ENCODE data around the gene UNC13B. TPM values are rescaled to one million over a fixed set of nuclear protein-coding genes. Genes with fewer than 3 reads are reported as not detected.
"Not testable (repeated sequence)": the region's sequence is repeated elsewhere in the genome, so short reads cannot be mapped to it uniquely, and the experiment has no call there.

Gene UNC13B
- total RNA-seq, 1 donor = 25.3 TPM

- Histone ChIP-seq H3K27ac (ENCODE audit: low read depth, low read length) (no peak overlapping the region), H3K9me3 (ENCODE audit: low read depth, low read length) (no peaks in the 10 kb centered on the region), H3K27me3 (ENCODE audit: insufficient read depth, low read length) (no peaks in the 10 kb centered on the region), H3K79me2 (ENCODE audit: insufficient read depth, low read length) (peaks cover 14% of the 10 kb centered on the region), H3K4me2 (ENCODE audit: insufficient read depth, low read length) (no peak overlapping the region), H3K36me3 (ENCODE audit: insufficient read depth, low read length) (no peaks in the 10 kb centered on the region), H2AFZ (ENCODE audit: low read length) (no peak overlapping the region), H3K4me1 (ENCODE audit: insufficient read depth, low read length) (peaks cover 18% of the 10 kb centered on the region), H3K4me3 (ENCODE audit: insufficient read depth, low read length) (no peak overlapping the region), H4K20me1 (ENCODE audit: insufficient read depth, low read length) (no peaks in the 10 kb centered on the region)
- no peak for TF ChIP-seq CTCF (IDR thresholded peaks at IDR 0.05; ENCODE audit: extremely low read depth, low read depth, low read length)
- no peak for DNase-seq (ENCODE audit: insufficient read length, low spot score, missing footprints)
These were observed 1.6 kb downstream of the UNC13B start for GRCh38 chr9:35163413-35163812.

- Histone ChIP-seq H3K4me1 (ENCODE audit: insufficient read depth, low read length) (peaks cover 18% of the 10 kb centered on the region), H3K79me2 (ENCODE audit: insufficient read depth, low read length) (peaks cover 14% of the 10 kb centered on the region), H3K27ac (ENCODE audit: low read depth, low read length) (no peak overlapping the region), H3K4me2 (ENCODE audit: insufficient read depth, low read length) (peak overlapping the region; percentile 6), H3K4me3 (ENCODE audit: insufficient read depth, low read length) (no peak overlapping the region), H3K9me3 (ENCODE audit: low read depth, low read length) (no peaks in the 10 kb centered on the region), H3K27me3 (ENCODE audit: insufficient read depth, low read length) (no peaks in the 10 kb centered on the region), H3K36me3 (ENCODE audit: insufficient read depth, low read length) (no peaks in the 10 kb centered on the region), H4K20me1 (ENCODE audit: insufficient read depth, low read length) (no peaks in the 10 kb centered on the region), H2AFZ (ENCODE audit: low read length) (peak overlapping the region; percentile 27)
- no peak for TF ChIP-seq CTCF (IDR thresholded peaks at IDR 0.05; ENCODE audit: extremely low read depth, low read depth, low read length)
- DNase-seq (ENCODE audit: insufficient read length, low spot score, missing footprints) = peak; percentile 88
These were observed 2.9 kb downstream of the UNC13B start for GRCh38 chr9:35164711-35165110.

GRCh38 chr9:35167429-35167828 lies 5.6 kb downstream of the UNC13B start:
- not testable (repeated sequence) for H3K9me3 ChIP-seq (ENCODE audit: low read depth, low read length); H3K27ac ChIP-seq (ENCODE audit: low read depth, low read length); H3K36me3 ChIP-seq (ENCODE audit: insufficient read depth, low read length); DNase-seq (ENCODE audit: insufficient read length, low spot score, missing footprints); H3K4me3 ChIP-seq (ENCODE audit: insufficient read depth, low read length); H2AFZ ChIP-seq (ENCODE audit: low read length); H3K27me3 ChIP-seq (ENCODE audit: insufficient read depth, low read length); H4K20me1 ChIP-seq (ENCODE audit: insufficient read depth, low read length); H3K4me2 ChIP-seq (ENCODE audit: insufficient read depth, low read length)
- Histone ChIP-seq H3K4me1 (ENCODE audit: insufficient read depth, low read length) (peaks cover 14% of the 10 kb centered on the region), H3K79me2 (ENCODE audit: insufficient read depth, low read length) (peaks cover 12% of the 10 kb centered on the region)

DNA sequence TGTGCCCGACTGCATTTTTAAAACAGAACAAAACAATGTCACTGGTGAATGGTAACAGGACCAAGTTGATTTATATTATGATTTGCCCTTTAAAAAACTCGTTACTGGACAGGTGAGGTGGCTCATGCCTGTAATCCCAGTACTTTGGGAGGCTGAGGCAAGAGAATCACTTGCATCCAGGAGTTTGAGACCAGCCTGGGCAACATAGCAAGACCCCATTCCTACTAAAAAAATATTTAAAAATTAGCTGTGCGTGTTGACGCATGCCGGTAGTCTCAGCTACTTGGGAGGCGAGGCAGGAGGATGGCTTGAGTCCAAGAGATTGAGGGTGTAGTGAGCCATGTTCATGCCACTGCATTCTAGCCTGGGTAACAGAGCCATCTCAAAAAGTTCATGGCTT lies 7.2 kb downstream of the UNC13B start:
- Histone ChIP-seq H3K27me3 (ENCODE audit: insufficient read depth, low read length) (no peaks in the 10 kb centered on the region), H3K9me3 (ENCODE audit: low read depth, low read length) (no peaks in the 10 kb centered on the region), H2AFZ (ENCODE audit: low read length) (no peak overlapping the region), H3K4me2 (ENCODE audit: insufficient read depth, low read length) (no peak overlapping the region), H3K4me3 (ENCODE audit: insufficient read depth, low read length) (no peak overlapping the region), H3K79me2 (ENCODE audit: insufficient read depth, low read length) (peaks cover 4% of the 10 kb centered on the region), H3K4me1 (ENCODE audit: insufficient read depth, low read length) (peaks cover 8% of the 10 kb centered on the region), H3K27ac (ENCODE audit: low read depth, low read length) (no peak overlapping the region), H4K20me1 (ENCODE audit: insufficient read depth, low read length) (no peaks in the 10 kb centered on the region), H3K36me3 (ENCODE audit: insufficient read depth, low read length) (no peaks in the 10 kb centered on the region)
- DNase-seq (ENCODE audit: insufficient read length, low spot score, missing footprints) = no peak
- no peak for TF ChIP-seq CTCF (IDR thresholded peaks at IDR 0.05; ENCODE audit: extremely low read depth, low read depth, low read length)
